GM12875 (cell line): Measurements from ENCODE around the gene CARD11.

Experiments
- H3K4me3 ChIP-seq: one replicate; pipeline ENCODE4 v1.5.1; 2011; ENCODE audit warnings: low read depth, low read length, control low read depth
- CTCF ChIP-seq: IDR thresholded peaks from 2 replicates; pipeline ENCODE4 v1.5.1; 2011; ENCODE audit warnings: low read depth, mild to moderate bottlenecking, control low read depth, inconsistent platforms, low read length, moderate library complexity, borderline replicate concordance; ENCODE audit not compliant: insufficient read depth

The CARD11 gene

GRCh38 chr7:2939193-2939885, 104.3 kb downstream of the CARD11 start:
- H3K4me3 ChIP-seq = no peak overlapping the region
- no peak for TF ChIP-seq CTCF

DNA sequence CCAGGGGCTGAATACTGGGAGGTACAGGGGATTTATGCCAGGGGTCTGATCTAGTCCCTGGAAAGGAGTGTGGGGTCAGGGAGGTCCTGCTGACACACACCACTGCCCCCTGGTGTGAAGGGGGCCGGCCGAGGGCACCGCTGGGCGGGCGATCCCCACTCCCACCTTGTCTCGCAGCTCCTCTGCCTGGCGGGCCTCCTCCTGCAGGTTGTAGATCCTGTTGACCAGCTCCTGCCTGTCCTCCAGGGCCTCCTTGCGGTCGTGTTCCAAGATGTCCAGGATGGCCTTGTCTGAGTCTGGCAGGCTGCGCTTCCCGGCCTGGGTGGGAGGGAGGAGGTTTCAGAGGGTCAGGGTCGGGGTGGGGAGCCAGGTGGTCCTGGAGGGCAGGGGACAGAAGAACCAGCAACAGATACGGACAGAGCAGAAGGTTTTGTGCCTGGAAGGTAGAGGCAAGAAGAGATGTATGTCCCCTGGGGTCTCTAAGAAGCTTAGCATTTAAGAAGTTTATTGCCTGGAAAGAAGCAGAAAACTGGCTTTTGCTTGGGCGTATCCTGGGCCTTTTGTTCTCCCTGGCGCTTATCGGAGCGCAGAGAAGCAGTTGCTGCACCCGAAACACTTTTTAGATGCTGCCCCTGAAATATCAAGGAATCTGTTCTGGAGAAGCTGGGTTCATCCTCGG, 105.0 kb downstream of the CARD11 start:
- TF ChIP-seq CTCF = no peak
- H3K4me3 ChIP-seq = no peak overlapping the region

DNA sequence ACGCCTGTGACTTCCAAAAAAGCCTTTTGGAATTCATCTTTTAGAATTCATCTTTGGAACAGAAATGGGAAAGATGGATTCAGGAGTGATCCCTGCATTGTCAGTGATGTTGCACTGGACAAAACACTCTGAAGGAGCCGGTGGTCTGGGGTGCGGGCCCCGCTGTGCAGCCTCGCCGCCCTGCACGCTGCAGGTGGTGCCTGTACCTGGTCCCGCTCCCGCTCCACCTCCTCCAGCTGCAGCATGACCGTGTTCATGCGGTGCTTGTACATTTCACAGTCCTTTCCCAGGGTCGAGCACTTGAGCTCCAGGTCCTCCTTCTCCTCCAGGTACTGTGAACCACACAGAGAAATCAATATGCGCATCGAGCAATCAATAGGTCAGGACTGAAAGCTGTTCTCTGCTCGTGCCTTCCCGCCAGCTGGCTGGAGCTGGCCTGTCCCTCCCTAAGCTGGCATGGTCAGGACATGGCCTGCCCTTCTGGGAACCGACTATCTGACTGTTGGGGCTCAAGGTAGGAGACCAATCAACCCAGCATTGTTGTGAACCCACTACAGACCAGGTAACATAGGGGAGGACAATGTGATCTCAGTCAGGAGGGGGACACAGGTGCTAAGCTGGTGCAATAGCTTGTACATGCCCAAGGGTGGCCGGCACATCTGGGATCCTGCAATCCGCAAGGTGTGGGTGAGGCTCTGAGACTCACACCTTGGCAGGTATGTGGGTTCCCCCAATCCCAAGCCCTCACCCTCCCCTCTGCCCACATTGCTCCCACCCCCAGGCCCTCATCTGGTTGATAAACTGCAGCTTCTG, 105.8 kb downstream of the CARD11 start:
- TF ChIP-seq CTCF = no peak
- H3K4me3 ChIP-seq = no peak overlapping the region

GRCh38 chr7:2936891-2937580, 106.6 kb downstream of the CARD11 start:
- TF ChIP-seq CTCF = no peak

GRCh38 chr7:2936301-2936700, 107.4 kb downstream of the CARD11 start:
- TF ChIP-seq CTCF = no peak

More at GRCh38 chr7:2936891-2937580, 106.6 kb downstream of the CARD11 start:
- H3K4me3 ChIP-seq = no peak overlapping the region

DNA sequence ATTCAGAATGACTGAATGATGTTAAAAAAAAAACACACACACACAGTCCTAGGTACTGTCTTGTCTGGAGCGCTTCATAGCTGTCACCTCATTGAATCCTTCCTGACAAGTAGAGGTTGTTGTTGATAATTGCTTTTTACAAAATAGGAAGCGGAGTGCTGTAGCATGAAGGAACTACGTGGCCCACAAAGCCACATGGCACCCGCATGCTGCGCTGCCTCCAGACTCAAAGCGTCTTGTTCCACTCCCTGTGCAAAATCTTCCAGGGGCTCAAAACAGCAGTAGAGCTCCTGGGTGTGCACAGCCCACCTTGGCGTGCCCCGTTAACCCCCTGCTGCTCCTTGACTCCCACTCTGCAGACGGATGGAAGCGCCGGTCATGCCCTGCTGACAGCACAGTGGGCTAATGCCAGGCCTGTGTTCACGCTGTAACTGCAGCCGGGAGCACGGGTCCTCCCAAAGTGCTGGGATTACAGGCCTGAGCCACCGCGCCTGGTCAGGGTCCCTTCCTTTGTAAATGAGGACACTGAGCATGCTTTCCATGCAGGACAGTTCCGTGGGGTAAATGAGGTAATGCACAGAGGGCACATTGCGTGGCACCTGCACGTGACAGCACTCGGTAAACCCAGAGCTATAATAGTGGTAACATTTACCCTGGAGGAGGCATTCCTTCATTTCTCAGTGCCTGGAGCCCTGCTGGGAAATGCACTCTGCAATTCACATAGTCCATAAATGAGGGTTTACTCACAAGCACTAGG, 108.5 kb downstream of the CARD11 start:
- no peak for TF ChIP-seq CTCF
- no peak overlapping the region for H3K4me3 ChIP-seq

More at GRCh38 chr7:2936301-2936700, 107.4 kb downstream of the CARD11 start:
- H3K4me3 ChIP-seq = no peak overlapping the region
